ENCODE results near the gene DLEC1. TPM values are rescaled to one million over a fixed set of nuclear protein-coding genes. Genes with fewer than 3 reads are reported as not detected.

Gene DLEC1
- total and polyA plus RNA-seq, 2 of the 4 experiments (the other 2 are of a cell fraction): 0.03 TPM; not detected in 1

DNA sequence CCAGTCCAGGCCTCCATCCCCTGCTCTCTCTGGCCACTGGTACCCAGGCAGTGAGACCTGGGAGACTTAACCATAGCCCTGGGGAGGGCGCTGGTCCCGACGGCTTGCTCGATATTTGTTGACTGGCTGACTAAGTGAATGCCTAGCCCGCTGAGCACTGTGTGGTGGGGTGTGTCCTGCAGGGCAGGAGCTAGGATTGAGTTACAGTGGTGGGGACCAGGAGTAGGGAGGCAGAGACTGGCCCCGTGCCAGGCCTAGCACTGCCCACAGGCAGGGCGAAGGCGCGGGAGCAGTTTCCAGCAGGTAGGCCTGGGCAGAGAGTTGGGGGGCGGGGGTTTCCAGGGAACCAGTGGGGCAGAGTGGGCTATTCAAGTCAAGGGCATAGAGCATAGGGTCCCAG lies 48.5 kb upstream of the DLEC1 start, which contains the start of gene VILL:
Gene VILL (plus strand): TSS at position 260 of the 400 bp plus-strand sequence. CDS start 2,887 bp downstream, outside the sequence.
- no peak for ATAC-seq (ENCODE audit: low read depth)
- 0 out of 2 replicates have a peak within 1 kb of the TSS, but pooled peaks have one; percentile 37 for H2AK5ac ChIP-seq (ENCODE audit: low read depth, low read length)
- no peaks in the 10 kb centered on the region for H3K9me3 ChIP-seq (ENCODE audit: control insufficient read depth, insufficient read depth, low read length)
- H2BK5ac ChIP-seq (ENCODE audit: low read depth, low read length, poor library complexity, severe bottlenecking): no peak within 1 kb of the TSS
- no peak within 1 kb of the TSS for H3K56ac ChIP-seq (ENCODE audit: extremely low read depth, insufficient read depth, low read length)
- H3K9me1 ChIP-seq (ENCODE audit: insufficient read depth, low read length): peaks cover 5% of the 10 kb centered on the region
- no peak within 1 kb of the TSS for H3K18ac ChIP-seq (ENCODE audit: low read depth, low read length)
- no peak within 1 kb of the TSS for H4K8ac ChIP-seq (ENCODE audit: low read depth in 2 of 2, low read length in 2 of 2)
- no peak within 1 kb of the TSS for H3K4me3 ChIP-seq (ENCODE audit: insufficient read depth, low read depth, low read length)
- H3K4ac ChIP-seq (ENCODE audit: low read depth, low read length): no peak within 1 kb of the TSS
- H4K91ac ChIP-seq (ENCODE audit: insufficient read depth, low read depth, low read length): no peak within 1 kb of the TSS
- no peak within 1 kb of the TSS for H2AK9ac ChIP-seq (replicated peaks; ENCODE audit: low read depth, low read length, poor library complexity)
- no peak within 1 kb of the TSS for H3K9ac ChIP-seq (ENCODE audit: low read depth, low read length)
- no peak within 1 kb of the TSS for H3K14ac ChIP-seq (replicated peaks; ENCODE audit: low read depth, low read length)
- in situ Hi-C loops (cut with MboI; ENCODE audit: low sequenced_read_pairs): no loop called here
- DNase-seq: no peak
- dilution Hi-C loops (cut with HindIII; ENCODE audit: low sequenced_read_pairs, unreplicated experiment): no loop called here
- H4K20me1 ChIP-seq (ENCODE audit: insufficient read depth, low read length): no peaks in the 10 kb centered on the region
- WGBS, 2 experiments (ENCODE audit: extremely low coverage in 2 of 2, insufficient read length in 1 of 2): 75% methylated on average over 8 of the region's 10 CpGs; no CpG with 5 or more reads in 1 of the 2 experiments
- no peak within 1 kb of the TSS for H2BK20ac ChIP-seq (ENCODE audit: low read depth, low read length)
- H2BK15ac ChIP-seq (ENCODE audit: low read depth, low read length): no peak within 1 kb of the TSS
- 0 out of 2 replicates have a peak, but pooled peaks cover 1% of the 10 kb centered on the region for H3K36me3 ChIP-seq (ENCODE audit: control insufficient read depth, insufficient read depth, low read length)
- no peak within 1 kb of the TSS for H2BK120ac ChIP-seq (ENCODE audit: low read depth, low read length)
- ChIA-PET CTCF (no interaction called here), POLR2A (ENCODE audit: unreplicated experiment) (no interaction called here)
- peaks cover 2% of the 10 kb centered on the region for H3K4me1 ChIP-seq (ENCODE audit: control insufficient read depth, insufficient read depth, low read length)
- no peak within 1 kb of the TSS for H3K27ac ChIP-seq (ENCODE audit: insufficient read depth, low read length)
- H3K23ac ChIP-seq (ENCODE audit: low read depth, low read length): no peak within 1 kb of the TSS
- H2AFZ ChIP-seq (replicated peaks; ENCODE audit: low read length, poor library complexity): no peak within 1 kb of the TSS
- no peak for TF ChIP-seq RAD21 (IDR thresholded peaks at IDR 0.05; ENCODE audit: low read length)
- TF ChIP-seq, protein P1, sequence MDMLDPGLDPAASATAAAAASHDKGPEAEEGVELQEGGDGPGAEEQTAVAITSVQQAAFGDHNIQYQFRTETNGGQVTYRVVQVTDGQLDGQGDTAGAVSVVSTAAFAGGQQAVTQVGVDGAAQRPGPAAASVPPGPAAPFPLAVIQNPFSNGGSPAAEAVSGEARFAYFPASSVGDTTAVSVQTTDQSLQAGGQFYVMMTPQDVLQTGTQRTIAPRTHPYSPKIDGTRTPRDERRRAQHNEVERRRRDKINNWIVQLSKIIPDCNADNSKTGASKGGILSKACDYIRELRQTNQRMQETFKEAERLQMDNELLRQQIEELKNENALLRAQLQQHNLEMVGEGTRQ (IDR thresholded peaks at IDR 0.05; ENCODE audit: low read depth, low read length): no peak
- TF ChIP-seq CHD1 (IDR thresholded peaks at IDR 0.05; ENCODE audit: low read depth, low read length): no peak
- TF ChIP-seq CEBPB (IDR thresholded peaks at IDR 0.05; ENCODE audit: low read depth, low read length): no peak
- TF ChIP-seq POLR2A (IDR thresholded peaks at IDR 0.05; ENCODE audit: low read depth, low read length): no peak
- TF ChIP-seq NFE2L2 (IDR thresholded peaks at IDR 0.05; ENCODE audit: low read depth, low read length): no peak
- H3K79me1 ChIP-seq (ENCODE audit: low read depth in 1 of 2, low read length in 2 of 2): peaks cover 0 to 4% of the 10 kb centered on the region in 2 experiments; a peak in 1 of 4 replicates
- no peaks in the 10 kb centered on the region; the same call in 1 of the 2 replicates for H3K27me3 ChIP-seq (ENCODE audit: control insufficient read depth, insufficient read depth, low read length)
- BruUV-seq (replicated peaks): no TSS peak
- intact Hi-C loops (cut with micrococcal nuclease): no loop called here
- H3K4me2 ChIP-seq (ENCODE audit: low read depth, low read length): no peak within 1 kb of the TSS
- no peak within 1 kb of the TSS for H4K5ac ChIP-seq (ENCODE audit: low read depth, low read length)
